ENCODE measurements around the gene FEZF2. TPM values are rescaled to one million over a fixed set of nuclear protein-coding genes. Genes with fewer than 3 reads are reported as not detected.

The FEZF2 gene
- total RNA-seq, 1 donor from 2014 or later, result 7.6 TPM

GRCh38 chr3:62325896-62326295 lies 47.5 kb downstream of the FEZF2 start:
- H3K9ac ChIP-seq, result no peak overlapping the region
- TF ChIP-seq CTCF (IDR thresholded peaks at IDR 0.05), result no peak
- TF ChIP-seq EZH2 (IDR thresholded peaks at IDR 0.05), result no peak
- no peak for TF ChIP-seq EZH2phosphoT487 (IDR thresholded peaks at IDR 0.05)
- no peak overlapping the region for H3K4me2 ChIP-seq
- no peaks in the 10 kb centered on the region for H3K79me2 ChIP-seq (ENCODE audit: low read depth)
- Mint-ChIP-seq H3K36me3 (peaks cover 6% of the 10 kb centered on the region), H3K4me3 (no peak overlapping the region), H3K27ac (no peak overlapping the region), H3K27me3 (ENCODE audit: insufficient read depth, low read depth) (no peaks in the 10 kb centered on the region), H3K9me3 (no peaks in the 10 kb centered on the region), H3K4me1 (peaks cover 5% of the 10 kb centered on the region)
- no peak overlapping the region for H2AFZ ChIP-seq (replicated peaks)
- no peak for DNase-seq (ENCODE audit: low spot score)
- H3F3A ChIP-seq (ENCODE audit: low read depth), result no peaks in the 10 kb centered on the region
- no peaks in the 10 kb centered on the region for H3K27me3 ChIP-seq
- H3K4me1 ChIP-seq, result no peaks in the 10 kb centered on the region
- H3K36me3 ChIP-seq, result no peaks in the 10 kb centered on the region
- H4K20me1 ChIP-seq (ENCODE audit: low read depth), result no peaks in the 10 kb centered on the region
- H3K9me3 ChIP-seq (ENCODE audit: low read depth), result no peaks in the 10 kb centered on the region
- H3K27ac ChIP-seq, result no peak overlapping the region
- H3K4me3 ChIP-seq, result no peak overlapping the region

GRCh38 chr3:62323241-62323640 lies 50.1 kb downstream of the FEZF2 start:
- H3K79me2 ChIP-seq (ENCODE audit: low read depth), result no peaks in the 10 kb centered on the region
- no peaks in the 10 kb centered on the region for H4K20me1 ChIP-seq (ENCODE audit: low read depth)
- Mint-ChIP-seq H3K36me3 (peaks cover 7% of the 10 kb centered on the region), H3K27ac (no peak overlapping the region), H3K9me3 (peaks cover 11% of the 10 kb centered on the region), H3K4me1 (peaks cover 17% of the 10 kb centered on the region), H3K4me3 (no peak overlapping the region), H3K27me3 (ENCODE audit: insufficient read depth, low read depth) (peaks cover 7% of the 10 kb centered on the region)
- H3K36me3 ChIP-seq, result no peaks in the 10 kb centered on the region
- no peak for TF ChIP-seq EZH2phosphoT487 (IDR thresholded peaks at IDR 0.05)
- TF ChIP-seq EZH2 (IDR thresholded peaks at IDR 0.05), result no peak
- no peak for TF ChIP-seq CTCF (IDR thresholded peaks at IDR 0.05)
- H3K9ac ChIP-seq, result no peak overlapping the region
- no peak for DNase-seq (ENCODE audit: low spot score)
- H3K4me3 ChIP-seq, result no peak overlapping the region
- H3K4me1 ChIP-seq, result no peaks in the 10 kb centered on the region
- no peak overlapping the region for H2AFZ ChIP-seq (replicated peaks)
- H3K27ac ChIP-seq, result no peak overlapping the region
- no peak overlapping the region for H3K4me2 ChIP-seq
- H3K9me3 ChIP-seq (ENCODE audit: low read depth), result no peaks in the 10 kb centered on the region
- H3K27me3 ChIP-seq, result no peaks in the 10 kb centered on the region
- H3F3A ChIP-seq (ENCODE audit: low read depth), result peaks cover 5% of the 10 kb centered on the region
